Endothelial cell of umbilical vein (primary cell): ENCODE results near the gene LPP. TPM values are rescaled to one million over a fixed set of nuclear protein-coding genes. Genes with fewer than 3 reads are reported as not detected.
A peak's percentile ranks its signal among the peaks of the same experiment; 100 is the strongest.

Source experiments
- BruUV-seq: library from RNA; stranded (reverse); fragments of 400-500 nt; replicated peaks from 2 replicates; lab custom pipeline; 2021; lab: Mats Ljungman, UMichigan
- CTCF ChIA-PET: fragments of 300-600, 350-600 bp; sonication (Branson Sonifier 250); formaldehyde crosslinking; loops from one replicate; lab custom pipeline; 2021; ENCODE audit warnings: antibody characterized with exemption, inconsistent platforms; lab: Charles Lee
- POLR2A ChIA-PET: fragments of 300-600, 350-600 bp; sonication (Branson Sonifier 250); formaldehyde crosslinking; loops from one replicate; lab custom pipeline; 2021; ENCODE audit warnings: antibody characterized with exemption, inconsistent platforms; lab: Charles Lee
- DNase-seq: peaks from one replicate; pipeline ENCODE4 v3.0.0-alpha.2; 2011; ENCODE audit warnings: low read depth, low spot score
- FAIRE-seq: peaks from 2 replicates; lab custom pipeline; 2011; peaks lifted over from hg19 to GRCh38; lab: Jason Lieb, UNC
- H2AFZ ChIP-seq: 2 replicates; pipeline ENCODE4 v1.6.0; 2012; ENCODE audit warnings: low read depth, low read length, control low read depth, inconsistent platforms
- H3K27ac ChIP-seq: 2 replicates; pipeline ENCODE4 v1.5.1; 2011; ENCODE audit warnings: low read depth, mild to moderate bottlenecking, control low read depth, low read length, moderate library complexity; ENCODE audit not compliant: insufficient read depth
- H3K27me3 ChIP-seq, 2 experiments: 2 replicates each; pipeline versions ENCODE4 v1.6.0 to v1.6.1; 2011; ENCODE audit warnings: low read length in 2 of 2, mixed read lengths in 1 of 2; ENCODE audit not compliant: control insufficient read depth in 2 of 2, insufficient read depth in 2 of 2
- H3K36me3 ChIP-seq, 2 experiments: 2 replicates in 1 of 2; 3 replicates in 1 of 2; pipeline ENCODE4 v1.5.1; 2011; ENCODE audit warnings: low read length in 2 of 2, mild to moderate bottlenecking in 1 of 2, moderate library complexity in 1 of 2; ENCODE audit not compliant: control insufficient read depth in 2 of 2, insufficient read depth in 2 of 2; ENCODE audit errors: extremely low read depth in 1 of 2
- H3K4me1 ChIP-seq: 3 replicates; pipeline ENCODE4 v1.5.1; 2011; ENCODE audit warnings: mild to moderate bottlenecking, low read length; ENCODE audit not compliant: control insufficient read depth, insufficient read depth; ENCODE audit errors: extremely low read depth
- H3K4me2 ChIP-seq: 2 replicates; pipeline ENCODE4 v1.6.1; 2011; ENCODE audit warnings: low read length, control low read depth, mixed read lengths; ENCODE audit not compliant: insufficient read depth
- H3K4me3 ChIP-seq, 3 experiments: fragments of 200-600 bp in 1 of 3; sonication (generic), shearing (Covaris generic) in 1 of 3; replicated peaks in 1 of 3; 2 replicates each; pipeline ENCODE4 v1.5.1; 2011 to 2016; ENCODE audit warnings: control low read depth in 3 of 3, low read length in 3 of 3, mild to moderate bottlenecking in 2 of 3, inconsistent platforms in 1 of 3, low read depth in 1 of 3, moderate library complexity in 1 of 3; ENCODE audit not compliant: insufficient read depth in 1 of 3
- H3K79me2 ChIP-seq: 2 replicates; pipeline ENCODE4 v1.6.0; 2012; ENCODE audit warnings: low read length, inconsistent platforms; ENCODE audit not compliant: control insufficient read depth, insufficient read depth
- H3K9ac ChIP-seq: replicated peaks from 2 replicates; pipeline ENCODE3; 2011; ENCODE audit warnings: low read length, control low read depth; ENCODE audit not compliant: insufficient read depth; ENCODE audit errors: extremely low read depth
- H3K9me1 ChIP-seq: replicated peaks from 3 replicates; pipeline ENCODE4 v1.6.0; 2011; ENCODE audit warnings: mild to moderate bottlenecking, low read length; ENCODE audit not compliant: control insufficient read depth, insufficient read depth; ENCODE audit errors: extremely low read depth
- H3K9me3 ChIP-seq: replicated peaks from 2 replicates; pipeline ENCODE4 v1.5.1; 2012; ENCODE audit warnings: low read length, inconsistent platforms; ENCODE audit not compliant: control insufficient read depth, insufficient read depth
- H4K20me1 ChIP-seq: replicated peaks from 2 replicates; pipeline ENCODE3; 2011; ENCODE audit warnings: mild to moderate bottlenecking, low read length; ENCODE audit not compliant: control insufficient read depth, insufficient read depth; ENCODE audit errors: extremely low read depth
- CTCF ChIP-seq, 2 donors: IDR thresholded peaks; 1 replicate in 1 of 2; 2 replicates in 1 of 2; pipeline ENCODE4 v1.5.1; 2011; ENCODE audit warnings: low read length in 2 of 2, mild to moderate bottlenecking in 2 of 2, moderate library complexity in 2 of 2, control low read depth in 1 of 2, inconsistent platforms in 1 of 2, low read depth in 1 of 2; ENCODE audit not compliant: insufficient read depth in 1 of 2; ENCODE audit errors: extremely low read depth in 1 of 2
- EZH2 ChIP-seq: IDR thresholded peaks from 2 replicates; pipeline ENCODE4 v1.6.1; 2012; ENCODE audit warnings: borderline replicate concordance, low read depth, mild to moderate bottlenecking, moderate library complexity, low read length, inconsistent platforms; ENCODE audit not compliant: severe bottlenecking
- FOS ChIP-seq: IDR thresholded peaks from 2 replicates; pipeline ENCODE4 v1.6.1; 2011; ENCODE audit warnings: mild to moderate bottlenecking, low read length, moderate library complexity, borderline replicate concordance; ENCODE audit not compliant: insufficient read depth
- GATA2 ChIP-seq: IDR thresholded peaks from 2 replicates; pipeline ENCODE4 v1.7.0; 2011; ENCODE audit warnings: low read depth, mild to moderate bottlenecking, moderate library complexity, mixed read lengths, low read length; ENCODE audit not compliant: insufficient read length, insufficient read depth
- JUN ChIP-seq: IDR thresholded peaks from 2 replicates; pipeline ENCODE4 v1.6.1; 2011; ENCODE audit warnings: borderline replicate concordance, low read depth; ENCODE audit not compliant: insufficient read length, insufficient read depth
- MYC ChIP-seq: IDR thresholded peaks from one replicate; pipeline ENCODE4 v1.6.1; 2011; ENCODE audit warnings: mild to moderate bottlenecking, low read depth, low read length
- POLR2A ChIP-seq: IDR thresholded peaks from 2 replicates; pipeline ENCODE4 v1.6.1; 2012; ENCODE audit warnings: low read depth, mild to moderate bottlenecking, control low read depth, low read length
- POLR2AphosphoS5 ChIP-seq: IDR thresholded peaks from 2 replicates; pipeline ENCODE4 v1.6.1; 2012; ENCODE audit warnings: low read depth, mild to moderate bottlenecking, control low read depth, low read length, moderate library complexity; ENCODE audit not compliant: insufficient read depth
- dilution Hi-C: fragments of 300-500 bp; cut with MboI; formaldehyde crosslinking; loops from one replicate; pipeline ENCODE4 v1.15.0; 2019; ENCODE audit warnings: low sequenced_read_pairs; ENCODE audit not compliant: extremely low pct_ligation_motif_present
- intact Hi-C: fragments of 100-400 bp; cut with micrococcal nuclease; formaldehyde crosslinking; loops from one replicate; pipeline ENCODE4 v1.10.0; 2022
- polyA plus RNA-seq, 4 experiments: library from polyadenylated mRNA; depleted of rRNA in 3 of 4; stranded (reverse) in 3 of 4; unstranded in 1 of 4; fragments of >200 nt; gene quantifications; 2 replicates each; pipeline versions ENCODE4 v1.2.1 to v1.2.3, GENCODE V29; 2011 to 2012; ENCODE audit warnings: missing spikeins in 1 of 4
- total RNA-seq: library from RNA; stranded (reverse); gene quantifications from 2 replicates; pipeline ENCODE4 v1.2.3, GENCODE V29; 2021
- TF ChIP-seq, protein P1 (sequence below): IDR thresholded peaks from 2 replicates; pipeline ENCODE4 v1.6.1; 2011; ENCODE audit not compliant: insufficient read depth, insufficient read length

Gene LPP
- total and polyA plus RNA-seq, 2 donors (not counting 3 experiments of a cell fraction or from before 2014, with no cell fraction given) = 16.9 to 153 TPM

DNA sequence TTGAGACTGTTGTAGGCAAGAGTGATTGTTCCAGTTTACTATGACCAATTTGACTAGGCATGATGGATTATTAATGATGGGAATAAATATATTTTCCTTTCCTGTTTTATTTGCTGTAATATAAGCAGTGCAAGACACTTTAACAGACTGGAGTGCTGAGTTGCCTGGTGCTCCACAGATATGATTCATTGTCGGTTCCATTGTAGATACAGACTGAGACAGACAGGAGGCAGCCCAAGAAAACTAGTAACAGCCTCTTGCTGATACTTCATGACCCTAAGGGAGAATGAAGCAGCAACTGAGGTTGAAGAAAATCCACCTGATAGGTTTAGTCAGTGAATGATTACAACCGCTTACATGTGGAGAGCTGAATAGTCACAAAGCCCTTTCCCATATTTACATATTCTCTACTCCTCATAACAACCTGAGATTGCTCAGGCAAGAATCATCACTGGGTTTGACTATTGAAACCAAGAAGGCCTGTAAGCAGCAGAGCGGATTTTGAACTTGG is 782.7 kb downstream of the LPP start:
- no peaks in the 10 kb centered on the region for H3K9me1 ChIP-seq
- H3K36me3 ChIP-seq = no peaks in the 10 kb centered on the region
- no peaks in the 10 kb centered on the region for H4K20me1 ChIP-seq
- TF ChIP-seq JUN (no peak), FOS (no peak), POLR2AphosphoS5 (no peak), POLR2A (no peak), GATA2 (no peak), CTCF (IDR thresholded peaks at IDR 0.05; ENCODE audit: extremely low read depth in 1 of 2, insufficient read depth in 1 of 2, low read depth in 1 of 2, low read length in 2 of 2) (no peak), EZH2 (no peak), MYC (no peak)
- TF ChIP-seq, protein P1, sequence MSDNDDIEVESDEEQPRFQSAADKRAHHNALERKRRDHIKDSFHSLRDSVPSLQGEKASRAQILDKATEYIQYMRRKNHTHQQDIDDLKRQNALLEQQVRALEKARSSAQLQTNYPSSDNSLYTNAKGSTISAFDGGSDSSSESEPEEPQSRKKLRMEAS = no peak
- peak overlapping the region; percentile 52 for H3K4me2 ChIP-seq
- H3K9me3 ChIP-seq = no peaks in the 10 kb centered on the region
- H3K79me2 ChIP-seq = no peaks in the 10 kb centered on the region
- ChIA-PET CTCF (interaction anchor here (1.0 to 3.2 kb wide), 8 partner anchors 9 to 1196 kb away, joined by 4 to 21 read pairs (median 6); no protein-coding TSS in a partner anchor), POLR2A (interaction anchor here (1.3 to 1.6 kb wide), 3 partner anchors 11 to 1191 kb away, joined by 3 to 6 read pairs (median 4); partner anchors contain the start of gene BCL6)
- H3K9ac ChIP-seq = no peak overlapping the region
- no TSS peak for BruUV-seq
- H3K27me3 ChIP-seq = no peaks in the 10 kb centered on the region
- H3K4me3 ChIP-seq = no peak overlapping the region
- no peak for FAIRE-seq
- no peak overlapping the region for H2AFZ ChIP-seq
- dilution Hi-C loops = no loop called here
- peak; percentile 44 for DNase-seq
- no peak overlapping the region for H3K27ac ChIP-seq
- intact Hi-C loops = loop anchor here (1.0 kb wide), 4 partner anchors 12 to 1198 kb away; no protein-coding TSS in a partner anchor
- peaks cover 18% of the 10 kb centered on the region for H3K4me1 ChIP-seq
